H1 (cell line): ENCODE measurements around the gene ASPHD2. TPM values are rescaled to one million over a fixed set of nuclear protein-coding genes. Genes with fewer than 3 reads are reported as not detected.
"Not testable (repeated sequence)": the region's sequence is repeated elsewhere in the genome, so short reads cannot be mapped to it uniquely, and the experiment has no call there.

ENCODE experiments used
- CTCF ChIA-PET: fragments of 300-600 bp; sonication (Branson Sonifier 250); formaldehyde crosslinking; loops from one replicate; lab custom pipeline; 2021; ENCODE audit not compliant: partially characterized antibody; lab: Charles Lee
- POLR2A ChIA-PET: fragments of 300-600 bp; sonication (Branson Sonifier 250); formaldehyde crosslinking; loops from one replicate; lab custom pipeline; 2021; ENCODE audit warnings: inconsistent platforms; ENCODE audit not compliant: partially characterized antibody; lab: Charles Lee
- DNase-seq, 2 experiments: peaks; one replicate each; pipeline versions ENCODE4 v3.0.0 to v3.0.0-alpha.2; 2010 to 2022; ENCODE audit warnings: low spot score in 2 of 2, low read depth in 1 of 2, mixed read lengths in 1 of 2
- FAIRE-seq: peaks from 2 replicates; lab custom pipeline; 2011; peaks lifted over from hg19 to GRCh38; lab: Jason Lieb, UNC
- H2AFZ ChIP-seq: 2 replicates; pipeline ENCODE4 v1.8.1; 2012; ENCODE audit warnings: low read length, inconsistent platforms
- H2AK5ac ChIP-seq: 2 replicates; pipeline ENCODE4 v1.6.1; 2013; ENCODE audit warnings: low read depth, low read length
- H2BK120ac ChIP-seq: replicated peaks from 2 replicates; pipeline ENCODE3; 2013; ENCODE audit warnings: low read depth, low read length, inconsistent platforms
- H2BK12ac ChIP-seq: 2 replicates; pipeline ENCODE4 v1.6.1; 2013; ENCODE audit warnings: low read depth, low read length
- H2BK15ac ChIP-seq: 2 replicates; pipeline ENCODE4 v1.6.1; 2013; ENCODE audit warnings: low read length
- H2BK20ac ChIP-seq: 2 replicates; pipeline ENCODE4 v1.6.1; 2013; ENCODE audit warnings: low read length
- H2BK5ac ChIP-seq: 2 replicates; pipeline ENCODE4 v1.6.1; 2013; ENCODE audit warnings: low read depth, low read length
- H3K14ac ChIP-seq: 2 replicates; pipeline ENCODE4 v1.6.1; 2013; ENCODE audit warnings: inconsistent platforms; ENCODE audit not compliant: insufficient read length
- H3K18ac ChIP-seq: 2 replicates; pipeline ENCODE4 v1.6.1; 2013; ENCODE audit warnings: low read length; ENCODE audit errors: extremely low read depth
- H3K23ac ChIP-seq: 2 replicates; pipeline ENCODE4 v1.6.1; 2013; ENCODE audit warnings: inconsistent platforms; ENCODE audit not compliant: insufficient read length
- H3K23me2 ChIP-seq: 2 replicates; pipeline ENCODE4 v1.6.1; 2013; ENCODE audit warnings: low read depth, low read length
- H3K27ac ChIP-seq: 2 replicates; pipeline ENCODE4 v1.6.1; 2011; ENCODE audit warnings: low read depth, low read length, inconsistent platforms
- H3K27me3 ChIP-seq, 4 experiments: replicated peaks in 1 of 4; 1 replicate in 1 of 4; 2 replicates in 3 of 4; pipeline versions ENCODE4 v1.6.1 to v1.8.1; 2011 to 2013; ENCODE audit warnings: low read length in 3 of 4, mild to moderate bottlenecking in 3 of 4, inconsistent platforms in 2 of 4, mixed read lengths in 2 of 4, moderate library complexity in 1 of 4; ENCODE audit not compliant: control insufficient read depth in 3 of 4, insufficient read depth in 3 of 4; ENCODE audit errors: extremely low read depth in 1 of 4
- H3K36me3 ChIP-seq, 4 experiments: 2 replicates each; pipeline versions ENCODE4 v1.6.1 to v1.8.1; 2011 to 2013; ENCODE audit warnings: mild to moderate bottlenecking in 4 of 4, low read length in 3 of 4, moderate library complexity in 2 of 4, control low read depth in 1 of 4, inconsistent platforms in 1 of 4; ENCODE audit not compliant: insufficient read depth in 4 of 4, control insufficient read depth in 2 of 4
- H3K4ac ChIP-seq: replicated peaks from 2 replicates; pipeline ENCODE3; 2013; ENCODE audit warnings: low read length, low read depth, mixed read lengths, inconsistent platforms; ENCODE audit not compliant: insufficient read length
- H3K4me1 ChIP-seq, 4 experiments: replicated peaks in 1 of 4; 1 replicate in 1 of 4; 2 replicates in 3 of 4; pipeline versions ENCODE4 v1.6.1 to v1.8.1; 2011 to 2013; ENCODE audit warnings: low read length in 3 of 4, inconsistent platforms in 2 of 4, mixed read lengths in 1 of 4; ENCODE audit not compliant: insufficient read depth in 4 of 4, control insufficient read depth in 3 of 4
- H3K4me2 ChIP-seq, 2 experiments: 2 replicates each; pipeline versions ENCODE4 v1.6.1 to v1.8.1; 2011 to 2013; ENCODE audit warnings: low read depth in 2 of 2, low read length in 2 of 2, control low read depth in 1 of 2, inconsistent platforms in 1 of 2, mild to moderate bottlenecking in 1 of 2; ENCODE audit not compliant: insufficient read depth in 1 of 2
- H3K4me3 ChIP-seq, 4 experiments: fragments of 200-600, 300-600 bp in 1 of 4; sonication (generic), shearing (Covaris generic), sonication (Bioruptor Twin) in 1 of 4; 2 replicates each; pipeline versions ENCODE4 v1.5.1 to v1.8.1; 2011 to 2016; ENCODE audit warnings: low read length in 4 of 4, low read depth in 3 of 4, control low read depth in 2 of 4, inconsistent platforms in 2 of 4, mild to moderate bottlenecking in 2 of 4, mixed read lengths in 1 of 4, moderate library complexity in 1 of 4; ENCODE audit not compliant: insufficient read depth in 2 of 4; ENCODE audit errors: extremely low read depth in 1 of 4
- H3K56ac ChIP-seq: replicated peaks from 2 replicates; pipeline ENCODE3; 2013; ENCODE audit warnings: low read depth, mild to moderate bottlenecking, mixed read lengths, low read length, inconsistent platforms; ENCODE audit not compliant: insufficient read length
- H3K79me1 ChIP-seq: 2 replicates; pipeline ENCODE4 v1.6.1; 2013; ENCODE audit warnings: low read depth, low read length, control low read depth
- H3K79me2 ChIP-seq, 2 experiments: 2 replicates each; pipeline versions ENCODE4 v1.6.1 to v1.8.1; 2012 to 2013; ENCODE audit warnings: low read length in 2 of 2, mild to moderate bottlenecking in 2 of 2, inconsistent platforms in 1 of 2; ENCODE audit not compliant: insufficient read depth in 2 of 2, control insufficient read depth in 1 of 2
- H3K9ac ChIP-seq, 4 experiments: replicated peaks in 1 of 4; 1 replicate in 1 of 4; 2 replicates in 3 of 4; pipeline versions ENCODE4 v1.6.1 to v1.8.1; 2011 to 2013; ENCODE audit warnings: low read depth in 3 of 4, low read length in 3 of 4, control low read depth in 2 of 4, mild to moderate bottlenecking in 2 of 4, moderate library complexity in 2 of 4, inconsistent platforms in 1 of 4; ENCODE audit errors: extremely low read depth in 1 of 4
- H3K9me3 ChIP-seq, 2 experiments: 2 replicates each; pipeline versions ENCODE4 v1.6.1 to v1.8.1; 2012 to 2013; ENCODE audit warnings: mild to moderate bottlenecking in 2 of 2, moderate library complexity in 2 of 2, control low read depth in 1 of 2, inconsistent platforms in 1 of 2, low read depth in 1 of 2, low read length in 1 of 2, mixed read lengths in 1 of 2; ENCODE audit not compliant: insufficient read depth in 2 of 2
- H4K20me1 ChIP-seq, 2 experiments: replicated peaks in 1 of 2; 2 replicates each; pipeline versions ENCODE3 to v1.8.1; 2011 to 2013; ENCODE audit warnings: inconsistent platforms in 2 of 2, low read length in 2 of 2, mild to moderate bottlenecking in 1 of 2; ENCODE audit not compliant: insufficient read depth in 2 of 2, control insufficient read depth in 1 of 2
- H4K5ac ChIP-seq: 2 replicates; pipeline ENCODE4 v1.6.1; 2013; ENCODE audit warnings: low read length, low read depth, mixed read lengths, inconsistent platforms; ENCODE audit not compliant: insufficient read length
- H4K8ac ChIP-seq: 2 replicates; pipeline ENCODE4 v1.8.0; 2013; ENCODE audit warnings: mild to moderate bottlenecking, moderate library complexity, low read length, inconsistent platforms; ENCODE audit not compliant: insufficient read depth; ENCODE audit errors: extremely low read depth
- H4K91ac ChIP-seq: replicated peaks from 2 replicates; pipeline ENCODE3; 2013; ENCODE audit warnings: low read length, mixed read lengths, inconsistent platforms; ENCODE audit not compliant: insufficient read length
- WGBS, 2 experiments: shearing (Covaris generic) in 1 of 2; methylation state at CpG; one replicate each; pipeline versions ENCODE4 v1.1.6 to v1.1.7; 2013 to 2015; ENCODE audit warnings: low lambda C conversion rate in 2 of 2, mixed read lengths in 2 of 2, inconsistent platforms in 1 of 2, low coverage in 1 of 2, missing lambda C conversion rate in 1 of 2; ENCODE audit not compliant: insufficient replicate concordance in 2 of 2, insufficient coverage in 1 of 2, insufficient read length in 1 of 2; ENCODE audit errors: extremely low coverage in 1 of 2, missing lambda C conversion rate in 1 of 2; 5-methylcytosine and 5-hydroxymethylcytosine counted together
- polyA plus RNA-seq, 7 experiments: library from polyadenylated mRNA; depleted of rRNA in 3 of 7; stranded (reverse) in 5 of 7; unstranded in 2 of 7; fragments of >200 nt in 5 of 7; fragments of 200-250 nt in 2 of 7; gene quantifications; 1 replicate in 5 of 7; 2 replicates in 1 of 7; 4 replicates in 1 of 7; pipeline versions ENCODE4 v1.2.1 to v1.2.3, GENCODE V29; 2011 to 2013; ENCODE audit warnings: missing spikeins in 2 of 7, mixed read lengths in 2 of 7
- total RNA-seq: library from RNA; stranded (reverse); fragmentation: NEBNext Ultra II Directional; extraction: Animal tissue kit (Norgen Biotek cat#: 25700); gene quantifications from 2 replicates; pipeline ENCODE4 v1.2.1, GENCODE V29; 2021

The ASPHD2 gene
- total and polyA plus RNA-seq, 2 of the 8 experiments (the other 6 are each of a cell fraction or from before 2014, with no cell fraction given), result 7.2 to 11.0 TPM

DNA sequence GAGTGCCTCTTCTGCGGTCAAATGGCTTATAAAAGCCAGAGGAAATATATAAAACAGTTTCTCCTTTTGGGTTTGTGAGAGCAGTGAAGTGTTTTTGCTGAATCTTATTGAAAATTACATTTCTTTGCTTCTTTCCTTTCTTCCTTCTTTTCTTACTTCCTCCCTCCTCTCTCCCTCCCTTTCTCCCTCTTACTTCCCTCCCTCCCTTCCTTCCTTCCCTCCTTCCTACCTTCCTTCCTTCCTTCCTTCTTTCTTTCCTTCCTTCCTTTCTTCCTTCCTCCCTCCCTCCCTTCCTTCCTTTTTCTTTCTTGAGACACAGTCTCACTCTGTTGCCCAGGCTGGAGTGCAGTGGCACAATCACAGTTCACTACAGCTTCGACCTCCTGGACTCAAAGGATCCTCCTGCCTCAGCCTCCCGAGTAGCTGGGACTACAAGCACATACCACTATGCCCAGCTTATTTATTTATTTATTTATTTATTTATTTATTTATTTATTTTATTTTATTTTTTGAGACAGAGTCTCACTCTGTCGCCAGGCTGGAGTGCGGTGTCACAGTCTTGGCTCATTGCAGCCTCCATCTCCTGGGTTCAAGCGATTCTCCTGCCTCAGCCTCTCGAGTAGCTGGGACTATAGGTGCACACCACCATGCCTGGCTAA is 20.4 kb upstream of the ASPHD2 start:
- not testable (repeated sequence) for H3K23ac ChIP-seq, DNase-seq, H3K56ac ChIP-seq, H2BK120ac ChIP-seq, H3K18ac ChIP-seq, H3K27me3 ChIP-seq, H2BK15ac ChIP-seq, H2BK5ac ChIP-seq, H2AFZ ChIP-seq, H3K4ac ChIP-seq, H3K4me2 ChIP-seq, H4K8ac ChIP-seq, H3K9ac ChIP-seq, H3K23me2 ChIP-seq, H3K79me1 ChIP-seq, H3K79me2 ChIP-seq, H3K14ac ChIP-seq, H4K5ac ChIP-seq, H2BK12ac ChIP-seq, H4K91ac ChIP-seq, H2AK5ac ChIP-seq, H3K4me1 ChIP-seq, H4K20me1 ChIP-seq, FAIRE-seq, H3K9me3 ChIP-seq, H3K4me3 ChIP-seq, H3K27ac ChIP-seq, H3K36me3 ChIP-seq, H2BK20ac ChIP-seq
- 94% methylated on average over 7 of the region's 7 CpGs; no CpG with 5 or more reads in 1 of the 2 experiments for WGBS, 2 experiments
- ChIA-PET CTCF (interaction anchor here (0.6 to 2.9 kb wide), 6 partner anchors 10 to 192 kb away, joined by 3 to 12 read pairs (median 4); no protein-coding TSS in a partner anchor), POLR2A (interaction anchor here (0.7 to 1.3 kb wide), 2 partner anchors 26 to 91 kb away, joined by 3 read pairs; no protein-coding TSS in a partner anchor)
